Measurements from ENCODE around the gene TTC32.

- no peak for TF ChIP-seq CTCF (IDR thresholded peaks at IDR 0.05)
- TF ChIP-seq CREM (CRISPR knock-in tag; IDR thresholded peaks at IDR 0.05), result no peak
- no peak for TF ChIP-seq ZBTB21 (CRISPR knock-in tag; IDR thresholded peaks at IDR 0.05; ENCODE audit: borderline replicate concordance)
Observed at GRCh38 chr2:19873014-19873413, 28.8 kb downstream of the TTC32 start.
